ENCODE results near the gene SLC22A1. TPM values are rescaled to one million over a fixed set of nuclear protein-coding genes. Genes with fewer than 3 reads are reported as not detected.
A peak's percentile ranks its signal among the peaks of the same experiment; 100 is the strongest.

Gene SLC22A1
- total and polyA plus RNA-seq, 4 donors, result 0.79 to 1,107 (median 439) TPM

DNA sequence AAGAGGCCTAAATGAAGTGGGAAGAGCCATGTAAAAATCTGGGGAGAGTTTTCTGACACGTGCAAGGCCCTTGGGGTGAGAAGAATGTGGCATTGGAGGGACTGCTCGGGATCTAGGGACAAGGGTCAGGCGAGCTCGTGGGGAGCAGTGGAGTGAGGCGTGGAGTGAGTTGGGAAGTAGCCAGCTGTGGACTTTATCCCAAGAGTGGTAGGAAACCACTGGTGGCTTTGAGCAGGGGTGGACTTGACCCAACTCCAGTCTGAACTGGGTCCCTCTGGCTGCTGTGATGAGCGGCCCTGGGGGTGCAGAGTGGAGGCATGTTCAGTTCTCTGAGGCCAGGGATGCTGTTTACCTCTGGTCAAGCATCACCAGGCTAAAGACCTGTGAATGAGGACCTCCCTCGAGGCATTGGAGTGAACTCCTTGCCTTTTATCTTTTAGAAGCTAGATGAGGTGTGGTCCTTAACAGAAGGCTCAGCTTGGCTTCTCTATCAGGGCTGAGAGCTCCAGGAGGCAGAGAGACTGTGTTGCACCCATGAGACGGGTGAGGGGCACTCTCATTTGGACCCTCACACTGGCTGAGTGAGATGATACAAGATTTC lies 20.6 kb downstream of the SLC22A1 start:
- Histone ChIP-seq H3K9ac (ENCODE audit: low read depth in 1 of 2, low read length in 2 of 2) (no peak overlapping the region), H3K36me3 (ENCODE audit: control insufficient read depth in 4 of 4, insufficient read depth in 3 of 4, low read depth in 1 of 4, low read length in 3 of 4) (peaks cover 4 to 37% (median 25%) of the 10 kb centered on the region in 4 donors), H3K27me3 (ENCODE audit: control insufficient read depth in 4 of 4, insufficient read depth in 4 of 4, low read length in 3 of 4) (no peaks in the 10 kb centered on the region), H3K27ac (ENCODE audit: low read depth in 1 of 2, low read length in 2 of 2) (peak overlapping the region; percentile 75 to 92), H3K4me1 (ENCODE audit: control insufficient read depth in 4 of 4, insufficient read depth in 4 of 4, low read length in 3 of 4) (peaks cover 10 to 43% (median 21%) of the 10 kb centered on the region in 4 donors), H3K9me3 (ENCODE audit: control insufficient read depth in 4 of 4, low read length in 3 of 4) (no peaks in the 10 kb centered on the region), H3K4me3 (ENCODE audit: low read depth in 1 of 3, low read length in 3 of 3) (no peak overlapping the region)
- WGBS, result 60% methylated on average over 8 of the region's 8 CpGs
- TF ChIP-seq HNF4G (IDR thresholded peaks at IDR 0.05) (no peak), HNF4A (conservative IDR thresholded peaks at IDR 0.05) (peak in 1 of 2 donors; percentile 5)
- no peak for DNase-seq (ENCODE audit: low spot score)

DNA sequence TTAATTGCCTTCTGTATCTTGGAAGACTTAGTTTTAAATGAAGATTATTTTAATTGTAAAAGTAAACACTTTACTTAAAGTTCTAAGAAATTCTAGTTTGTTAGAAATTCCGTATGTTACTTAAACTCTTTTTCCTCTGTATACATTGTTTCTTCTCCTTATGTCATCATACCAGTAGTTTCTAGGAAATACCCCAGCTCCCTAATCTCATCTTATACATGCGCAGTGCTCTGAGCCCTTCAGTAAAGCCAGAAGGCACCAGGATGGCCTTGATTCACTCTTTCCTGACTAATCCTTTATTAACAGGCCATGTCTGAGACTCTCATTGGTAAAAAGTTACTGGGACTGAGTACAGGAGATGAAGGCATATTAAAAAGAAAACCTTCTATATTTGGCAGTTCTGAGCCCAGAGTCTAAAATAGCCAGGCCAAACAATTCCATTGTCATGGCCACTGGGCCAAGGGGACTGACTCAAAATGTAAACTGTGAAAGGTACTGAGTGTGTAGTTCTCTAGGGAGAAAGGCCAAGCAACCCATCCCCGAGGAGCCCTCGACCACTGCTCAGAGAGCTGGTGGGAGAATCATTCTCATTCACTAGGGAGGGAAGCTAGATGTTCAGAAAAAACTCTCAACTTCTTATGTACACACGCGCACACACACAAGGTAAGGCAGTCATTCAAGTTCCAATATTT lies 25.0 kb downstream of the SLC22A1 start:
- 95% methylated on average over 6 of the region's 6 CpGs for WGBS
- no peak overlapping the region for H3K9ac ChIP-seq (ENCODE audit: low read depth in 1 of 2, low read length in 2 of 2)
- no peak for DNase-seq (ENCODE audit: low spot score)
- no peak for TF ChIP-seq HNF4A (conservative IDR thresholded peaks at IDR 0.05)
- TF ChIP-seq, protein P1, sequence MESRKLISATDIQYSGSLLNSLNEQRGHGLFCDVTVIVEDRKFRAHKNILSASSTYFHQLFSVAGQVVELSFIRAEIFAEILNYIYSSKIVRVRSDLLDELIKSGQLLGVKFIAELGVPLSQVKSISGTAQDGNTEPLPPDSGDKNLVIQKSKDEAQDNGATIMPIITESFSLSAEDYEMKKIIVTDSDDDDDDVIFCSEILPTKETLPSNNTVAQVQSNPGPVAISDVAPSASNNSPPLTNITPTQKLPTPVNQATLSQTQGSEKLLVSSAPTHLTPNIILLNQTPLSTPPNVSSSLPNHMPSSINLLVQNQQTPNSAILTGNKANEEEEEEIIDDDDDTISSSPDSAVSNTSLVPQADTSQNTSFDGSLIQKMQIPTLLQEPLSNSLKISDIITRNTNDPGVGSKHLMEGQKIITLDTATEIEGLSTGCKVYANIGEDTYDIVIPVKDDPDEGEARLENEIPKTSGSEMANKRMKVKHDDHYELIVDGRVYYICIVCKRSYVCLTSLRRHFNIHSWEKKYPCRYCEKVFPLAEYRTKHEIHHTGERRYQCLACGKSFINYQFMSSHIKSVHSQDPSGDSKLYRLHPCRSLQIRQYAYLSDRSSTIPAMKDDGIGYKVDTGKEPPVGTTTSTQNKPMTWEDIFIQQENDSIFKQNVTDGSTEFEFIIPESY (IDR thresholded peaks at IDR 0.05), result no peak
- TF ChIP-seq, protein P2, sequence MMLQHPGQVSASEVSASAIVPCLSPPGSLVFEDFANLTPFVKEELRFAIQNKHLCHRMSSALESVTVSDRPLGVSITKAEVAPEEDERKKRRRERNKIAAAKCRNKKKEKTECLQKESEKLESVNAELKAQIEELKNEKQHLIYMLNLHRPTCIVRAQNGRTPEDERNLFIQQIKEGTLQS (IDR thresholded peaks at IDR 0.05), result no peak
- no peak for TF ChIP-seq RXRA (IDR thresholded peaks at IDR 0.05)
- no peaks in the 10 kb centered on the region for H3K9me3 ChIP-seq (ENCODE audit: control insufficient read depth in 4 of 4, low read length in 3 of 4)
- peaks cover 0 to 5% (median 1%) of the 10 kb centered on the region in 4 donors for H3K4me1 ChIP-seq (ENCODE audit: control insufficient read depth in 4 of 4, insufficient read depth in 4 of 4, low read length in 3 of 4)
- no peaks in the 10 kb centered on the region for H3K27me3 ChIP-seq (ENCODE audit: control insufficient read depth in 4 of 4, insufficient read depth in 4 of 4, low read length in 3 of 4)
- H3K4me3 ChIP-seq (ENCODE audit: low read depth in 1 of 3, low read length in 3 of 3), result no peak overlapping the region
- H3K27ac ChIP-seq (ENCODE audit: low read depth in 1 of 2, low read length in 2 of 2), result no peak overlapping the region
- peaks cover 4 to 52% (median 35%) of the 10 kb centered on the region in 4 donors for H3K36me3 ChIP-seq (ENCODE audit: control insufficient read depth in 4 of 4, insufficient read depth in 3 of 4, low read depth in 1 of 4, low read length in 3 of 4)

DNA sequence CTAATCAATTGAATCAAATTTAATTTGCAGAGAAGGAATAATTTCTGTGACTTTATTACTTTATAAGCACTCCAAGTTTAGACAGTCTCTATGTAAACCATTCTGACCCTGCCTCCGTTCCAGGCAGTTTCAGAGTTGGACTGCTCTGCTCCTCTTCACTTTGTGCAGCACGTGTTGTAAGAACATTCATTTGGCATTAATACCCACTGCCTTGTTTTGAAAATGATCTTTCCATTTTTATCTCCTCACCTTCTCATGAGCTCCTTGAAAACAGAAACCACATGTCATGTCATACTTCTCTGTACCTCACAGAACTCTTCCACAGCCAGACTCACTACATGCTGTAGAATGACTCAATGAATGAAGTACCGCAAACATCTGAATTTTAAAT lies 25.5 kb downstream of the SLC22A1 start:
- H3K4me3 ChIP-seq (ENCODE audit: low read depth in 1 of 3, low read length in 3 of 3), result no peak overlapping the region
- no peak for DNase-seq (ENCODE audit: low spot score)
- no peaks in the 10 kb centered on the region for H3K27me3 ChIP-seq (ENCODE audit: control insufficient read depth in 4 of 4, insufficient read depth in 4 of 4, low read length in 3 of 4)
- H3K27ac ChIP-seq (ENCODE audit: low read depth in 1 of 2, low read length in 2 of 2), result no peak overlapping the region
- H3K9ac ChIP-seq (ENCODE audit: low read depth in 1 of 2, low read length in 2 of 2), result no peak overlapping the region
- H3K9me3 ChIP-seq (ENCODE audit: control insufficient read depth in 4 of 4, low read length in 3 of 4), result no peaks in the 10 kb centered on the region
- peaks cover 4 to 52% (median 38%) of the 10 kb centered on the region in 4 donors for H3K36me3 ChIP-seq (ENCODE audit: control insufficient read depth in 4 of 4, insufficient read depth in 3 of 4, low read depth in 1 of 4, low read length in 3 of 4)
- WGBS, result 81% methylated on average over 3 of the region's 3 CpGs
- peaks cover 0 to 2% (median 0%) of the 10 kb centered on the region in 4 donors for H3K4me1 ChIP-seq (ENCODE audit: control insufficient read depth in 4 of 4, insufficient read depth in 4 of 4, low read length in 3 of 4)
- TF ChIP-seq RAD21 (IDR thresholded peaks at IDR 0.05) (no peak), GABPA (IDR thresholded peaks at IDR 0.05 in 1 of 2, conservative IDR thresholded peaks at IDR 0.05 in 1 of 2) (no peak), NR2F2 (IDR thresholded peaks at IDR 0.05) (no peak), SP1 (IDR thresholded peaks at IDR 0.05) (no peak), HNF4G (IDR thresholded peaks at IDR 0.05) (no peak), EGR1 (IDR thresholded peaks at IDR 0.05; ENCODE audit: low read depth in 2 of 2) (no peak), HNF4A (conservative IDR thresholded peaks at IDR 0.05) (no peak), YY1 (IDR thresholded peaks at IDR 0.05) (no peak), FOXA1 (IDR thresholded peaks at IDR 0.05) (no peak), TAF1 (conservative IDR thresholded peaks at IDR 0.05) (no peak), JUND (IDR thresholded peaks at IDR 0.05) (no peak)
- TF ChIP-seq, protein P3, sequence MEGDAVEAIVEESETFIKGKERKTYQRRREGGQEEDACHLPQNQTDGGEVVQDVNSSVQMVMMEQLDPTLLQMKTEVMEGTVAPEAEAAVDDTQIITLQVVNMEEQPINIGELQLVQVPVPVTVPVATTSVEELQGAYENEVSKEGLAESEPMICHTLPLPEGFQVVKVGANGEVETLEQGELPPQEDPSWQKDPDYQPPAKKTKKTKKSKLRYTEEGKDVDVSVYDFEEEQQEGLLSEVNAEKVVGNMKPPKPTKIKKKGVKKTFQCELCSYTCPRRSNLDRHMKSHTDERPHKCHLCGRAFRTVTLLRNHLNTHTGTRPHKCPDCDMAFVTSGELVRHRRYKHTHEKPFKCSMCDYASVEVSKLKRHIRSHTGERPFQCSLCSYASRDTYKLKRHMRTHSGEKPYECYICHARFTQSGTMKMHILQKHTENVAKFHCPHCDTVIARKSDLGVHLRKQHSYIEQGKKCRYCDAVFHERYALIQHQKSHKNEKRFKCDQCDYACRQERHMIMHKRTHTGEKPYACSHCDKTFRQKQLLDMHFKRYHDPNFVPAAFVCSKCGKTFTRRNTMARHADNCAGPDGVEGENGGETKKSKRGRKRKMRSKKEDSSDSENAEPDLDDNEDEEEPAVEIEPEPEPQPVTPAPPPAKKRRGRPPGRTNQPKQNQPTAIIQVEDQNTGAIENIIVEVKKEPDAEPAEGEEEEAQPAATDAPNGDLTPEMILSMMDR (IDR thresholded peaks at IDR 0.05; ENCODE audit: low read depth, low read length, missing input control), result no peak
- TF ChIP-seq, protein P2 (IDR thresholded peaks at IDR 0.05), result no peak
- TF ChIP-seq, protein P1 (IDR thresholded peaks at IDR 0.05), result no peak
- TF ChIP-seq, protein P4, sequence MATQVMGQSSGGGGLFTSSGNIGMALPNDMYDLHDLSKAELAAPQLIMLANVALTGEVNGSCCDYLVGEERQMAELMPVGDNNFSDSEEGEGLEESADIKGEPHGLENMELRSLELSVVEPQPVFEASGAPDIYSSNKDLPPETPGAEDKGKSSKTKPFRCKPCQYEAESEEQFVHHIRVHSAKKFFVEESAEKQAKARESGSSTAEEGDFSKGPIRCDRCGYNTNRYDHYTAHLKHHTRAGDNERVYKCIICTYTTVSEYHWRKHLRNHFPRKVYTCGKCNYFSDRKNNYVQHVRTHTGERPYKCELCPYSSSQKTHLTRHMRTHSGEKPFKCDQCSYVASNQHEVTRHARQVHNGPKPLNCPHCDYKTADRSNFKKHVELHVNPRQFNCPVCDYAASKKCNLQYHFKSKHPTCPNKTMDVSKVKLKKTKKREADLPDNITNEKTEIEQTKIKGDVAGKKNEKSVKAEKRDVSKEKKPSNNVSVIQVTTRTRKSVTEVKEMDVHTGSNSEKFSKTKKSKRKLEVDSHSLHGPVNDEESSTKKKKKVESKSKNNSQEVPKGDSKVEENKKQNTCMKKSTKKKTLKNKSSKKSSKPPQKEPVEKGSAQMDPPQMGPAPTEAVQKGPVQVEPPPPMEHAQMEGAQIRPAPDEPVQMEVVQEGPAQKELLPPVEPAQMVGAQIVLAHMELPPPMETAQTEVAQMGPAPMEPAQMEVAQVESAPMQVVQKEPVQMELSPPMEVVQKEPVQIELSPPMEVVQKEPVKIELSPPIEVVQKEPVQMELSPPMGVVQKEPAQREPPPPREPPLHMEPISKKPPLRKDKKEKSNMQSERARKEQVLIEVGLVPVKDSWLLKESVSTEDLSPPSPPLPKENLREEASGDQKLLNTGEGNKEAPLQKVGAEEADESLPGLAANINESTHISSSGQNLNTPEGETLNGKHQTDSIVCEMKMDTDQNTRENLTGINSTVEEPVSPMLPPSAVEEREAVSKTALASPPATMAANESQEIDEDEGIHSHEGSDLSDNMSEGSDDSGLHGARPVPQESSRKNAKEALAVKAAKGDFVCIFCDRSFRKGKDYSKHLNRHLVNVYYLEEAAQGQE (IDR thresholded peaks at IDR 0.05), result no peak
